Adrenal gland (tissue), 5 donors: Measurements from ENCODE around the gene KLHL22.

Experiments used
- POLR2A ChIP-seq, 2 donors: fragments of 450-650 bp; IDR thresholded peaks; one replicate each; pipeline ENCODE4 v1.6.1; 2017; ENCODE audit warnings: antibody characterized with exemption in 2 of 2, mild to moderate bottlenecking in 2 of 2, moderate library complexity in 1 of 2
- TF ChIP-seq, protein P1 (sequence below), 6 experiments: fragments of 450-650 bp in 4 of 6; fragments of 200-600 bp in 2 of 6; sonication (generic) in 1 of 6; IDR thresholded peaks; 1 replicate in 5 of 6; 2 replicates in 1 of 6; pipeline versions ENCODE4 v1.5.1 to v1.8.0; 2016 to 2021; ENCODE audit warnings: antibody characterized with exemption in 6 of 6, mild to moderate bottlenecking in 2 of 6, moderate library complexity in 1 of 6
- donor health status: DM: no; HTN: no; CAD: no.

GRCh38 chr22:20508815-20509271, 13.2 kb upstream of the KLHL22 start:
- TF ChIP-seq, protein P1, sequence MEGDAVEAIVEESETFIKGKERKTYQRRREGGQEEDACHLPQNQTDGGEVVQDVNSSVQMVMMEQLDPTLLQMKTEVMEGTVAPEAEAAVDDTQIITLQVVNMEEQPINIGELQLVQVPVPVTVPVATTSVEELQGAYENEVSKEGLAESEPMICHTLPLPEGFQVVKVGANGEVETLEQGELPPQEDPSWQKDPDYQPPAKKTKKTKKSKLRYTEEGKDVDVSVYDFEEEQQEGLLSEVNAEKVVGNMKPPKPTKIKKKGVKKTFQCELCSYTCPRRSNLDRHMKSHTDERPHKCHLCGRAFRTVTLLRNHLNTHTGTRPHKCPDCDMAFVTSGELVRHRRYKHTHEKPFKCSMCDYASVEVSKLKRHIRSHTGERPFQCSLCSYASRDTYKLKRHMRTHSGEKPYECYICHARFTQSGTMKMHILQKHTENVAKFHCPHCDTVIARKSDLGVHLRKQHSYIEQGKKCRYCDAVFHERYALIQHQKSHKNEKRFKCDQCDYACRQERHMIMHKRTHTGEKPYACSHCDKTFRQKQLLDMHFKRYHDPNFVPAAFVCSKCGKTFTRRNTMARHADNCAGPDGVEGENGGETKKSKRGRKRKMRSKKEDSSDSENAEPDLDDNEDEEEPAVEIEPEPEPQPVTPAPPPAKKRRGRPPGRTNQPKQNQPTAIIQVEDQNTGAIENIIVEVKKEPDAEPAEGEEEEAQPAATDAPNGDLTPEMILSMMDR (IDR thresholded peaks at IDR 0.05) = no peak
- TF ChIP-seq POLR2A (IDR thresholded peaks at IDR 0.05) = no peak
